OCI-LY3 (cell line): Measurements from ENCODE around the gene ZPLD1.

Experiments
- CTCF ChIP-seq: fragments of 200-600, 300-600 bp; sonication (generic); IDR thresholded peaks from 2 replicates; pipeline ENCODE4 v1.5.1; 2014; ENCODE audit warnings: antibody characterized with exemption, low read length, low read depth
- EZH2phosphoT487 ChIP-seq: fragments of 200-600 bp; shearing (Covaris generic); IDR thresholded peaks from 2 replicates; pipeline ENCODE4 v1.6.1; 2018; ENCODE audit warnings: antibody characterized with exemption, mixed run types, low read depth

- TF ChIP-seq CTCF (no peak), EZH2phosphoT487 (no peak)
Observed at GRCh38 chr3:102511639-102512038, 76.8 kb downstream of the ZPLD1 start.
